Kidney epithelial cell (primary cell): Measurements from ENCODE around the gene PARM1. TPM values are rescaled to one million over a fixed set of nuclear protein-coding genes. Genes with fewer than 3 reads are reported as not detected.

Experiments
- DNase-seq: peaks from one replicate; pipeline ENCODE4 v3.0.0-alpha.2; 2010; ENCODE audit warnings: low read depth
- H3K27me3 ChIP-seq: 2 replicates; pipeline ENCODE4 v1.6.0; 2011; ENCODE audit warnings: low read length; ENCODE audit not compliant: control insufficient read depth, insufficient read depth
- H3K36me3 ChIP-seq: 2 replicates; pipeline ENCODE4 v1.5.1; 2011; ENCODE audit warnings: low read length; ENCODE audit not compliant: control insufficient read depth, insufficient read depth
- H3K4me3 ChIP-seq: 2 replicates; pipeline ENCODE4 v1.5.1; 2011; ENCODE audit warnings: low read depth, mild to moderate bottlenecking, control low read depth, low read length
- CTCF ChIP-seq: IDR thresholded peaks from 2 replicates; pipeline ENCODE4 v1.5.1; 2011; ENCODE audit warnings: mild to moderate bottlenecking, moderate library complexity, low read length, control low read depth, inconsistent platforms; ENCODE audit not compliant: insufficient read depth, poor library complexity, severe bottlenecking
- total RNA-seq: library from RNA; depleted of rRNA; stranded (reverse); fragments of >200 nt; gene quantifications from 2 replicates; pipeline ENCODE4 v1.2.3, GENCODE V29; 2015

The PARM1 gene
- total RNA-seq, 1 donor from 2014 or later, result 3.0 TPM

- no peak for TF ChIP-seq CTCF
- peaks cover 19% of the 10 kb centered on the region for H3K27me3 ChIP-seq
Measured at GRCh38 chr4:74932010-74932409, 906 bp upstream of the PARM1 start.

GRCh38 chr4:74933562-74934015, 673 bp downstream of the PARM1 start:
- H3K36me3 ChIP-seq, result no peaks in the 10 kb centered on the region
- no peak for TF ChIP-seq CTCF
- no peak for DNase-seq
- peaks cover 19% of the 10 kb centered on the region for H3K27me3 ChIP-seq
- peak overlapping the region; percentile 50 for H3K4me3 ChIP-seq

More at GRCh38 chr4:74932010-74932409, 906 bp upstream of the PARM1 start:
- DNase-seq, result no peak
- Histone ChIP-seq H3K4me3 (no peak overlapping the region), H3K36me3 (no peaks in the 10 kb centered on the region)

- Histone ChIP-seq H3K36me3 (no peaks in the 10 kb centered on the region), H3K27me3 (peaks cover 19% of the 10 kb centered on the region), H3K4me3 (peak overlapping the region; percentile 50)
- no peak for DNase-seq
- TF ChIP-seq CTCF, result no peak
Measured at GRCh38 chr4:74934016-74934831, 1.3 kb downstream of the PARM1 start.

- TF ChIP-seq CTCF, result no peak
- Histone ChIP-seq H3K27me3 (peaks cover 19% of the 10 kb centered on the region), H3K36me3 (no peaks in the 10 kb centered on the region), H3K4me3 (no peak overlapping the region)
- no peak for DNase-seq
Measured at GRCh38 chr4:74934888-74935287, 2.0 kb downstream of the PARM1 start.

- H3K36me3 ChIP-seq, result no peaks in the 10 kb centered on the region
- no peak for TF ChIP-seq CTCF
- no peak for DNase-seq
- no peaks in the 10 kb centered on the region for H3K27me3 ChIP-seq
- H3K4me3 ChIP-seq, result no peak overlapping the region
Measured at GRCh38 chr4:74941123-74941522, 8.2 kb downstream of the PARM1 start.
